Prostate gland (tissue), 2 donors: Measurements from ENCODE around the gene NOX3.

Experiments used
- POLR2A ChIP-seq: fragments of 450-650 bp; IDR thresholded peaks from one replicate; pipeline ENCODE4 v1.6.1; 2016; ENCODE audit warnings: antibody characterized with exemption, mild to moderate bottlenecking
- TF ChIP-seq, protein P1 (sequence below), 4 experiments: fragments of 200-600 bp in 2 of 4; fragments of 450-650 bp in 2 of 4; sonication (generic) in 2 of 4; IDR thresholded peaks; 1 replicate in 3 of 4; 2 replicates in 1 of 4; pipeline ENCODE4 v1.5.1; 2016 to 2019; ENCODE audit warnings: antibody characterized with exemption in 4 of 4, mild to moderate bottlenecking in 2 of 4, moderate library complexity in 2 of 4

DNA sequence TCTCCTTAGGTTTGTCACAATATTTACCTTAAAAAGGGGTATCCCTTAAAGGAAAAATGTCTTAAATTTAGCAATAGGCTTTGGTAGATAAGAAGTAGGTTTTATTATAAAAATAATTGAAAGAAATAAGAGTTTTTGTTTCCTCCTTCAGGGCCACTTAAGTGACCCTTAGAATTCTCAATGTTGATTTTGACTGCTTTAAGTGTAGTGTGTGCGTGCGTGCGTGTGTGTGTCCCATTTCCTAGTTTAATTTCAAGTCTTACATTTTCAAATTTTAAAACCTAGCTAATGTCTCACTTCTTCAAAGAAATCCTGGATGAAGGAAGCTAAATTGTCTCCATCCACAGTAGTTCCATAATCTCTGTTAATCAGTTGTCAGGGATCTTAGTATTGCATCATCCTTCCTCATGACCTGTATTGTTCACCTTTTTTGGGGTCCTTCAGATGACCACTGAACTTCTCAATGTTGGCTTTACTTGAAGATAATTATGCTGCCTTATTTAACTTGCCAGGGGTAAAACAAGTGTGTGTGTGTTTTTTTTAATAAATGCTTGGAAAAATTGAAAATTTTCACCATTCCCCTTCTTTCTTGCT is 90.7 kb downstream of the NOX3 start:
- TF ChIP-seq, protein P1, sequence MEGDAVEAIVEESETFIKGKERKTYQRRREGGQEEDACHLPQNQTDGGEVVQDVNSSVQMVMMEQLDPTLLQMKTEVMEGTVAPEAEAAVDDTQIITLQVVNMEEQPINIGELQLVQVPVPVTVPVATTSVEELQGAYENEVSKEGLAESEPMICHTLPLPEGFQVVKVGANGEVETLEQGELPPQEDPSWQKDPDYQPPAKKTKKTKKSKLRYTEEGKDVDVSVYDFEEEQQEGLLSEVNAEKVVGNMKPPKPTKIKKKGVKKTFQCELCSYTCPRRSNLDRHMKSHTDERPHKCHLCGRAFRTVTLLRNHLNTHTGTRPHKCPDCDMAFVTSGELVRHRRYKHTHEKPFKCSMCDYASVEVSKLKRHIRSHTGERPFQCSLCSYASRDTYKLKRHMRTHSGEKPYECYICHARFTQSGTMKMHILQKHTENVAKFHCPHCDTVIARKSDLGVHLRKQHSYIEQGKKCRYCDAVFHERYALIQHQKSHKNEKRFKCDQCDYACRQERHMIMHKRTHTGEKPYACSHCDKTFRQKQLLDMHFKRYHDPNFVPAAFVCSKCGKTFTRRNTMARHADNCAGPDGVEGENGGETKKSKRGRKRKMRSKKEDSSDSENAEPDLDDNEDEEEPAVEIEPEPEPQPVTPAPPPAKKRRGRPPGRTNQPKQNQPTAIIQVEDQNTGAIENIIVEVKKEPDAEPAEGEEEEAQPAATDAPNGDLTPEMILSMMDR (IDR thresholded peaks at IDR 0.05), result no peak
- TF ChIP-seq POLR2A, result no peak
